NCI-H1105 (cell line): Measurements from ENCODE around the gene MAGI2.

Experiments
- DNase-seq: peaks from one replicate; lab custom pipeline; 2025; lab: John Stamatoyannopoulos, UW

Gene MAGI2

GRCh38 chr7:79453558-79454360, at the start of gene MAGI2:
Gene MAGI2 (minus strand): TSS chr7:79453667. CDS start chr7:79453320, 347 bp downstream.
- no peak for DNase-seq

GRCh38 chr7:79502151-79502550, 48.7 kb upstream of the MAGI2 start:
- DNase-seq: no peak

GRCh38 chr7:79500759-79501158, 47.3 kb upstream of the MAGI2 start:
- DNase-seq: no peak

GRCh38 chr7:79497728-79498127, 44.3 kb upstream of the MAGI2 start:
- DNase-seq: no peak

GRCh38 chr7:79495544-79496272, 42.2 kb upstream of the MAGI2 start:
- no peak for DNase-seq

GRCh38 chr7:79494046-79494445, 40.6 kb upstream of the MAGI2 start:
- no peak for DNase-seq

- DNase-seq: no peak
These were observed 35.9 kb upstream of the MAGI2 start for GRCh38 chr7:79489371-79489770.

GRCh38 chr7:79478386-79478785, 24.9 kb upstream of the MAGI2 start:
- DNase-seq: no peak

- DNase-seq: no peak
These were observed 22.0 kb upstream of the MAGI2 start for GRCh38 chr7:79475455-79475854.

- DNase-seq: no peak
These were observed 18.2 kb upstream of the MAGI2 start for GRCh38 chr7:79471699-79472098.

GRCh38 chr7:79471283-79471682, 17.8 kb upstream of the MAGI2 start:
- DNase-seq: no peak

- DNase-seq: no peak
These were observed 12.1 kb upstream of the MAGI2 start for GRCh38 chr7:79465551-79465950.

GRCh38 chr7:79464051-79464450, 10.6 kb upstream of the MAGI2 start:
- no peak for DNase-seq

- no peak for DNase-seq
These were observed 8.9 kb upstream of the MAGI2 start for GRCh38 chr7:79462390-79462789.

GRCh38 chr7:79461660-79462059, 8.2 kb upstream of the MAGI2 start:
- no peak for DNase-seq

- DNase-seq: no peak
These were observed 5.9 kb upstream of the MAGI2 start for GRCh38 chr7:79459381-79459780.

GRCh38 chr7:79458796-79459195, 5.3 kb upstream of the MAGI2 start:
- no peak for DNase-seq

- no peak for DNase-seq
These were observed 1.8 kb upstream of the MAGI2 start for GRCh38 chr7:79455173-79455790.

- no peak for DNase-seq
These were observed 994 bp upstream of the MAGI2 start for GRCh38 chr7:79454361-79454960.

- DNase-seq: no peak
These were observed 255 bp downstream of the MAGI2 start for GRCh38 chr7:79453266-79453557.

- DNase-seq: no peak
These were observed 787 bp downstream of the MAGI2 start for GRCh38 chr7:79452495-79453265.

GRCh38 chr7:79452032-79452494, 1.4 kb downstream of the MAGI2 start:
- peak; percentile 56 for DNase-seq
